Measurements from ENCODE around the gene PCDHA5. TPM values are rescaled to one million over a fixed set of nuclear protein-coding genes. Genes with fewer than 3 reads are reported as not detected.

PCDHA5 gene
- total and polyA plus RNA-seq, 2 donors: 0.05 to 0.69 TPM

- Histone ChIP-seq H3K27ac (ENCODE audit: low read depth) (no peak overlapping the region), H3K36me3 (ENCODE audit: insufficient read depth) (no peaks in the 10 kb centered on the region), H3K4me1 (ENCODE audit: insufficient read depth) (no peaks in the 10 kb centered on the region), H3K4me3 (ENCODE audit: low read depth, low read length) (no peak overlapping the region)
- no peak for DNase-seq (ENCODE audit: extremely low spot score)
- WGBS: 41% methylated on average over 76 of the region's 76 CpGs
These were observed 41.3 kb downstream of the PCDHA5 start for GRCh38 chr5:140862441-140863295.

- WGBS: 12% methylated on average over 41 of the region's 41 CpGs
- Histone ChIP-seq H3K27ac (ENCODE audit: low read depth) (no peak within 1 kb of the TSS), H3K4me3 (ENCODE audit: low read depth, low read length) (no peak within 1 kb of the TSS)
These were observed 47.5 kb downstream of the PCDHA5 start, which contains the start of gene PCDHA11 for GRCh38 chr5:140868721-140869554. Gene PCDHA11 (plus strand): TSS chr5:140868957. CDS start chr5:140869104, 147 bp downstream.

GRCh38 chr5:140869555-140869886 is 48.1 kb downstream of the PCDHA5 start:
- DNase-seq (ENCODE audit: extremely low spot score): no peak
- Histone ChIP-seq H3K36me3 (ENCODE audit: insufficient read depth) (no peaks in the 10 kb centered on the region), H3K4me1 (ENCODE audit: insufficient read depth) (no peaks in the 10 kb centered on the region), H3K27ac (ENCODE audit: low read depth) (no peak overlapping the region), H3K4me3 (ENCODE audit: low read depth, low read length) (no peak overlapping the region)
- 58% methylated on average over 5 of the region's 5 CpGs for WGBS

More at GRCh38 chr5:140868721-140869554, 47.5 kb downstream of the PCDHA5 start, which contains the start of gene PCDHA11:
- H3K4me1 ChIP-seq (ENCODE audit: insufficient read depth): no peaks in the 10 kb centered on the region
- DNase-seq (ENCODE audit: extremely low spot score): no peak
- H3K36me3 ChIP-seq (ENCODE audit: insufficient read depth): no peaks in the 10 kb centered on the region

GRCh38 chr5:140870221-140871201 is 49.1 kb downstream of the PCDHA5 start:
- Histone ChIP-seq H3K36me3 (ENCODE audit: insufficient read depth) (no peaks in the 10 kb centered on the region), H3K4me1 (ENCODE audit: insufficient read depth) (no peaks in the 10 kb centered on the region), H3K4me3 (ENCODE audit: low read depth, low read length) (no peak overlapping the region), H3K27ac (ENCODE audit: low read depth) (no peak overlapping the region)
- 43% methylated on average over 114 of the region's 114 CpGs for WGBS
- no peak for DNase-seq (ENCODE audit: extremely low spot score)

Other genes with a start within 250 kb of the PCDHA5 start
- 57.6 TPM for gene CD14, start 188.4 kb upstream of the PCDHA5 start, total RNA-seq
- gene CD14, start 188.4 kb upstream of the PCDHA5 start, polyA plus RNA-seq: 60.6 TPM
- gene TMCO6, start 182.2 kb upstream of the PCDHA5 start, total RNA-seq: 12.2 TPM
- 22.3 TPM for gene TMCO6, start 182.2 kb upstream of the PCDHA5 start, polyA plus RNA-seq
- 34.7 TPM for gene NDUFA2, start 174.0 kb upstream of the PCDHA5 start, total RNA-seq
- gene NDUFA2, start 174.0 kb upstream of the PCDHA5 start, polyA plus RNA-seq: 117 TPM
- gene IK, start 173.8 kb upstream of the PCDHA5 start, total RNA-seq: 58.7 TPM
- gene IK, start 173.8 kb upstream of the PCDHA5 start, polyA plus RNA-seq: 113 TPM
- 12.7 TPM for gene WDR55, start 156.7 kb upstream of the PCDHA5 start, total RNA-seq
- gene WDR55, start 156.7 kb upstream of the PCDHA5 start, polyA plus RNA-seq: 13.5 TPM
- gene DND1, start 148.0 kb upstream of the PCDHA5 start, total RNA-seq: not detected
- 0.96 TPM for gene DND1, start 148.0 kb upstream of the PCDHA5 start, polyA plus RNA-seq
- gene HARS1, start 130.2 kb upstream of the PCDHA5 start, total RNA-seq: 31.9 TPM
- gene HARS1, start 130.2 kb upstream of the PCDHA5 start, polyA plus RNA-seq: 50.5 TPM
- gene HARS2, start 130.2 kb upstream of the PCDHA5 start, total RNA-seq: 28.1 TPM
- gene HARS2, start 130.2 kb upstream of the PCDHA5 start, polyA plus RNA-seq: 24.9 TPM
- 25.9 TPM for gene ZMAT2, start 121.2 kb upstream of the PCDHA5 start, total RNA-seq
- 74.1 TPM for gene ZMAT2, start 121.2 kb upstream of the PCDHA5 start, polyA plus RNA-seq
- gene PCDHA1, start 35.5 kb upstream of the PCDHA5 start, total RNA-seq: 0.21 TPM
- 0.03 TPM for gene PCDHA1, start 35.5 kb upstream of the PCDHA5 start, polyA plus RNA-seq
- 0.37 TPM for gene PCDHA2, start 26.8 kb upstream of the PCDHA5 start, total RNA-seq
- gene PCDHA2, start 26.8 kb upstream of the PCDHA5 start, polyA plus RNA-seq: 0.08 TPM
- gene PCDHA3, start 20.6 kb upstream of the PCDHA5 start, total RNA-seq: 0.63 TPM
- 0.41 TPM for gene PCDHA3, start 20.6 kb upstream of the PCDHA5 start, polyA plus RNA-seq
- gene PCDHA4, start 14.5 kb upstream of the PCDHA5 start, total RNA-seq: 1.1 TPM
- gene PCDHA4, start 14.5 kb upstream of the PCDHA5 start, polyA plus RNA-seq: 0.28 TPM
- 0.95 TPM for gene PCDHA6, start 6.3 kb downstream of the PCDHA5 start, total RNA-seq
- gene PCDHA6, start 6.3 kb downstream of the PCDHA5 start, polyA plus RNA-seq: 0.22 TPM
- gene PCDHA7, start 12.7 kb downstream of the PCDHA5 start, total RNA-seq: 0.26 TPM
- gene PCDHA7, start 12.7 kb downstream of the PCDHA5 start, polyA plus RNA-seq: 0.14 TPM
- 0.21 TPM for gene PCDHA8, start 19.6 kb downstream of the PCDHA5 start, total RNA-seq
- gene PCDHA8, start 19.6 kb downstream of the PCDHA5 start, polyA plus RNA-seq: 0.06 TPM
- gene PCDHA9, start 26.8 kb downstream of the PCDHA5 start, total RNA-seq: 0.90 TPM
- gene PCDHA9, start 26.8 kb downstream of the PCDHA5 start, polyA plus RNA-seq: 0.03 TPM
- 1.1 TPM for gene PCDHA10, start 34.3 kb downstream of the PCDHA5 start, total RNA-seq
- 0.13 TPM for gene PCDHA10, start 34.3 kb downstream of the PCDHA5 start, polyA plus RNA-seq
- gene PCDHA11, start 47.3 kb downstream of the PCDHA5 start, total RNA-seq: 1.6 TPM
- 0.06 TPM for gene PCDHA11, start 47.3 kb downstream of the PCDHA5 start, polyA plus RNA-seq
- gene PCDHA12, start 53.7 kb downstream of the PCDHA5 start, total RNA-seq: 0.90 TPM
- 0.03 TPM for gene PCDHA12, start 53.7 kb downstream of the PCDHA5 start, polyA plus RNA-seq
- gene PCDHA13, start 60.5 kb downstream of the PCDHA5 start, total RNA-seq: 0.74 TPM
- 0.18 TPM for gene PCDHA13, start 60.5 kb downstream of the PCDHA5 start, polyA plus RNA-seq
- gene PCDHAC1, start 104.7 kb downstream of the PCDHA5 start, total RNA-seq: 1.5 TPM
- gene PCDHAC1, start 104.7 kb downstream of the PCDHA5 start, polyA plus RNA-seq: 0.13 TPM
- gene PCDHAC2, start 144.9 kb downstream of the PCDHA5 start, total RNA-seq: 3.0 TPM
- 0.67 TPM for gene PCDHAC2, start 144.9 kb downstream of the PCDHA5 start, polyA plus RNA-seq
- 0.16 TPM for gene PCDHB1, start 229.8 kb downstream of the PCDHA5 start, total RNA-seq
- 0.01 TPM for gene PCDHB1, start 229.8 kb downstream of the PCDHA5 start, polyA plus RNA-seq

Data from urinary bladder (tissue), 4 donors.